Nephron progenitor cell (in vitro differentiated cells): ENCODE results near the gene ARMCX4.
"Not testable (repeated sequence)": the region's sequence is repeated elsewhere in the genome, so short reads cannot be mapped to it uniquely, and the experiment has no call there.

ENCODE experiments used
- DNase-seq: peaks from one replicate; pipeline ENCODE4 v3.0.0; 2021
- H3K27ac Mint-ChIP-seq: 2 replicates; pipeline ENCODE4 v1.8.0; 2021; ENCODE audit warnings: mild to moderate bottlenecking, moderate library complexity, mixed read lengths
- H3K27me3 Mint-ChIP-seq: 2 replicates; pipeline ENCODE4 v1.8.0; 2021; ENCODE audit warnings: mild to moderate bottlenecking, low read depth, mixed read lengths; ENCODE audit not compliant: poor library complexity
- H3K36me3 Mint-ChIP-seq: 2 replicates; pipeline ENCODE4 v1.8.0; 2021; ENCODE audit warnings: low read depth, mixed read lengths
- H3K4me1 Mint-ChIP-seq: 2 replicates; pipeline ENCODE4 v1.8.0; 2021; ENCODE audit warnings: mixed read lengths
- H3K4me3 Mint-ChIP-seq: 2 replicates; pipeline ENCODE4 v1.8.0; 2021; ENCODE audit warnings: mild to moderate bottlenecking, moderate library complexity, mixed read lengths
- H3K9me3 Mint-ChIP-seq: 2 replicates; pipeline ENCODE4 v1.8.0; 2021; ENCODE audit warnings: mild to moderate bottlenecking, moderate library complexity, mixed read lengths
- TF ChIP-seq, protein P1 (sequence below): fragments of 200-600 bp; sonication (generic); IDR thresholded peaks from 2 replicates; pipeline ENCODE4 v1.5.0; 2021; ENCODE audit warnings: antibody characterized with exemption

The ARMCX4 gene

DNA sequence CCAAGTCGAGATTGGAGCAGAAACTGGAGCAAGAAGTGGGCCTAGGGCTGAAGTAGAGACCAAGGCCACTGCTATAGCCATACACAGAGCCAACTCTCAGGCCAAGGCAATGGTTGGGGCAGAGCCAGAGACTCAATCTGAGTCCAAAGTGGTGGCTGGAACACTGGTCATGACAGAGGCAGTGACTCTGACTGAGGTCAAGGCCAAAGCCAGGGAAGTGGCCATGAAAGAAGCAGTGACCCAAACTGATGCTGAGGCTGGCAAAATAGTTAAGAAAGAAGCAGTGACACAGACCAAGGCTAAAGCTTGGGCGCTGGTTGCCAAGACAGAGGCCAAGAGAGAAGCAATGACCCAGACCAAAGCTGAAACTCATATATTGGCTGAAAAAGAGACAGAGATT is 3.5 kb downstream of the ARMCX4 start:
- Mint-ChIP-seq H3K36me3 (peaks cover 40% of the 10 kb centered on the region), H3K9me3 (peaks cover 61% of the 10 kb centered on the region), H3K4me1 (peaks cover 17% of the 10 kb centered on the region), H3K27me3 (no peaks in the 10 kb centered on the region), H3K4me3 (no peak overlapping the region), H3K27ac (no peak overlapping the region)
- TF ChIP-seq, protein P1, sequence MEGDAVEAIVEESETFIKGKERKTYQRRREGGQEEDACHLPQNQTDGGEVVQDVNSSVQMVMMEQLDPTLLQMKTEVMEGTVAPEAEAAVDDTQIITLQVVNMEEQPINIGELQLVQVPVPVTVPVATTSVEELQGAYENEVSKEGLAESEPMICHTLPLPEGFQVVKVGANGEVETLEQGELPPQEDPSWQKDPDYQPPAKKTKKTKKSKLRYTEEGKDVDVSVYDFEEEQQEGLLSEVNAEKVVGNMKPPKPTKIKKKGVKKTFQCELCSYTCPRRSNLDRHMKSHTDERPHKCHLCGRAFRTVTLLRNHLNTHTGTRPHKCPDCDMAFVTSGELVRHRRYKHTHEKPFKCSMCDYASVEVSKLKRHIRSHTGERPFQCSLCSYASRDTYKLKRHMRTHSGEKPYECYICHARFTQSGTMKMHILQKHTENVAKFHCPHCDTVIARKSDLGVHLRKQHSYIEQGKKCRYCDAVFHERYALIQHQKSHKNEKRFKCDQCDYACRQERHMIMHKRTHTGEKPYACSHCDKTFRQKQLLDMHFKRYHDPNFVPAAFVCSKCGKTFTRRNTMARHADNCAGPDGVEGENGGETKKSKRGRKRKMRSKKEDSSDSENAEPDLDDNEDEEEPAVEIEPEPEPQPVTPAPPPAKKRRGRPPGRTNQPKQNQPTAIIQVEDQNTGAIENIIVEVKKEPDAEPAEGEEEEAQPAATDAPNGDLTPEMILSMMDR, result no peak
- no peak for DNase-seq

DNA sequence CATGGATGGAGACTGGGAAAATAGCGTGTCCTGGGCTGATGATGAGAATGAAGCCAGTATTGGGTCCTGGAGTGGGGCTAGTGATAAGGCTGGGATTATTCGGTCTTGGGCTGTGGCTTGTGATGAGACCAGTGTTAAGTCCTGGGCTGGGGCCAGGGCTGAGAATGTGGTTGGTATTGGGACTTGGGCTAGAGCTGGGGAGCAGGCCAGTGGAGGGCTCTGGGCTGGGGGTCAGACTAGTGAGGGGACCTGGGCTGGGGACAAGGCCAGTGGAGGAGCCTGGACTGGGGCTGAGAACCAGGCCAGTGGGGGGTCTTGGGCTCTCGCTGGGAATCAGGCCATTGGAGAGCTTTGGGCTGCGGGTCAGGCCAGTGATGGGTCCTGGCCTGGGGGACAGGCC is 6.7 kb downstream of the ARMCX4 start:
- Mint-ChIP-seq H3K27me3 (no peaks in the 10 kb centered on the region), H3K36me3 (peaks cover 39% of the 10 kb centered on the region), H3K4me1 (no peaks in the 10 kb centered on the region), H3K9me3 (peaks cover 60% of the 10 kb centered on the region), H3K4me3 (no peak overlapping the region), H3K27ac (no peak overlapping the region)
- DNase-seq, result no peak
- TF ChIP-seq, protein P1, result no peak

DNA sequence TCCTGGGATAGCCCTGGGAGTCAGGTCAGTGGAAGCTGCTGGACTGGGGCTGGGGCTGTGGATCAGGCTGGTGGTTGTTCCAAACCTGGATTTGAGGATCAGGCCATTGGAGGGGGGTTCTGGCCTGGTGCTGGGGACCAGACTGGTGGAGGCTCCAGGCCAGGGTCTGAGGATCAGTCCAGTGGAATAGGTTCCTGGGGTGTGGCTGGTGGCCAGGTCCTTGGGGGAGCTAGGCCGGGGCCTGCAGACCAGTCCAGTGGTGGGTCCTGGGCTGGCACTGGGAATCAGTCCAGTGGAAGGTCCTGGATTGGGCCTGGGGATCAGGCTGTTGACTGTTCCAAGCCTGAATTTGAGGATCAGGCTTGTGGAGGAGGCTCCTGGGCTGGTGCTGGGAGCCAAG is 8.0 kb downstream of the ARMCX4 start:
- H3K36me3 Mint-ChIP-seq, result peaks cover 31% of the 10 kb centered on the region
- TF ChIP-seq, protein P1, result no peak
- H3K9me3 Mint-ChIP-seq, result peaks cover 58% of the 10 kb centered on the region
- no peaks in the 10 kb centered on the region for H3K27me3 Mint-ChIP-seq
- H3K4me3 Mint-ChIP-seq, result no peak overlapping the region
- DNase-seq, result no peak
- H3K4me1 Mint-ChIP-seq, result no peaks in the 10 kb centered on the region
- no peak overlapping the region for H3K27ac Mint-ChIP-seq

DNA sequence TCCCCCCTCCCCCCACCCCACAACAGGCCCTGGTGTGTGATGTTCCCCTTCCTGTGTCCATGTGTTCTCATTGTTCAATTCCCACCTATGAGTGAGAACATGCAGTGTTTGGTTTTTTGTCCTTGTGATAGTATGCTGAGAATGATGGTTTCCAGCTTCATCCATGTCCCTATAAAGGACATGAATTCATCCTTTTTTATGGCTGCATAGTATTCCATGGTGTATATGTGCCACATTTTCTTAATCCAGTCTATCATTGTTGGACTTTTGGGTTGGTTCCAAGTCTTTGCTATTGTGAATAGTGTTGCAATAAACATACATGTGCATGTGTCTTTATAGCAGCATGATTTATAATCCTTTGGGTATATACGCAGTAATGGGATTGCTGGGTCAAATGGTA is 17.7 kb downstream of the ARMCX4 start:
- not testable (repeated sequence) for H3K4me3 Mint-ChIP-seq, H3K4me1 Mint-ChIP-seq, H3K27ac Mint-ChIP-seq, DNase-seq, H3K27me3 Mint-ChIP-seq
- Mint-ChIP-seq H3K9me3 (peaks cover 63% of the 10 kb centered on the region), H3K36me3 (peaks cover 64% of the 10 kb centered on the region)

DNA sequence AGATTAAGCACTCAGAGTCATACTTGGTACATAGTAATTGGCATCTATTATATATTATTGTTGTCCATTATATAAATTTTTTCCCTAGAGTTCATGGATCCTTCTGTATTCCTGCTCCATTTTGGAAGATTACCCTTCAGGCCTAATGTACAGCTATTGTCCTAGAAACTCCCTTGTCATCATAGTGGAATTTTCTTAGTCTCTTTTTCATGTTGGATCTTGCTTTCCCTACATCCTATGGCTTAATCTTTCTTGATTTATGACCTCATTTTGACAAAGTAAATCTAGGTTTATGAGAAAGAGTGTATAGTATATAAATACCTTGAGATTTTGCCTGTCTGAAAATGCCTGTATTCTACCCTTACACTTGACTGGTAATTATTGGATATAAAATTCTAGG is 22.1 kb downstream of the ARMCX4 start:
- peaks cover 28% of the 10 kb centered on the region for H3K36me3 Mint-ChIP-seq
- no peak overlapping the region for H3K27ac Mint-ChIP-seq
- peaks cover 26% of the 10 kb centered on the region for H3K9me3 Mint-ChIP-seq
- TF ChIP-seq, protein P1, result no peak
- no peaks in the 10 kb centered on the region for H3K27me3 Mint-ChIP-seq
- DNase-seq, result no peak
- no peak overlapping the region for H3K4me3 Mint-ChIP-seq
- no peaks in the 10 kb centered on the region for H3K4me1 Mint-ChIP-seq

DNA sequence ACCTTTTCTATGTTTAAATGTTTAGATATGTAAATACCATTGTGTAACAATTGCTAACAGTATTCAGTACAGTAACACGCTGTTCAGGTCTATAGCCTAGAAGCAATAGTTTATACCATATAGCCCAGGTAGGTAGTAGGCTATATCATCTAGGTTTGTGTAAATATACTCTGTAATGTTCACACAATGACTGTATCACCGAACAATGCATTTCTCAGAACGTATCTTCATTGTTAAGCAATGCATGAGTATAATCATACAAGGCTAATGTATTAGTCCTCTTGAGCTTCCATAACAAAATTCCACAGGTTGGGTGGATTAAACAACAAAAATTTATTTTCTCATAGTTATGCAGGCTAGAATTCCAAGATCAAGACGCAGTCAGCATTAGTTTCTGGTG is 22.7 kb downstream of the ARMCX4 start:
- H3K9me3 Mint-ChIP-seq, result peaks cover 25% of the 10 kb centered on the region
- no peaks in the 10 kb centered on the region for H3K4me1 Mint-ChIP-seq
- no peaks in the 10 kb centered on the region for H3K27me3 Mint-ChIP-seq
- H3K27ac Mint-ChIP-seq, result no peak overlapping the region
- DNase-seq, result no peak
- no peak overlapping the region for H3K4me3 Mint-ChIP-seq
- TF ChIP-seq, protein P1, result no peak
- peaks cover 26% of the 10 kb centered on the region for H3K36me3 Mint-ChIP-seq
